Posterior vena cava (tissue), 2 donors: ENCODE results near the gene NSMCE3. TPM values are rescaled to one million over a fixed set of nuclear protein-coding genes. Genes with fewer than 3 reads are reported as not detected.

Experiments used
- DNase-seq: peaks from one replicate; pipeline ENCODE4 v3.0.0-alpha.2; 2020; ENCODE audit warnings: low spot score
- intact Hi-C, 2 donors: fragments of 100-400 bp; cut with DNase I; formaldehyde crosslinking; loops; one replicate each; pipeline versions ENCODE4 v1.14.1 to v1.14.2; 2022 to 2023
- long read RNA-seq, 2 donors: library from polyadenylated mRNA; unstranded; transcript quantifications; one replicate each; pipeline ENCODE4 v2.0.0, GENCODE V29; 2020 to 2021
- total RNA-seq, 2 donors: library from RNA; stranded (reverse); fragmentation: NEBNext Ultra II Directional; extraction: Animal tissue kit (Norgen Biotek cat#: 25700); gene quantifications; one replicate each; pipeline ENCODE4 v1.2.1, GENCODE V29; 2021
- donor health status: DM: yes; HTN: yes; CAD: no.
- donor health status: DM: yes; HTN: yes; CAD: no.

NSMCE3 gene
- 1 to 10 TPM; 5.9 to 6.6 TPM for total RNA-seq
- long read RNA-seq, donor 1, full-length matches to known transcripts, result 12 of 12 reads
- long read RNA-seq, donor 1, partial matches to known transcripts, result 0 of 12 reads
- long read RNA-seq, donor 1, other reads (novel, unspliced or antisense), result 0 of 12 reads
- long read RNA-seq, donor 2, full-length matches to known transcripts, result 2 of 2 reads
- long read RNA-seq, donor 2, partial matches to known transcripts, result 0 of 2 reads
- long read RNA-seq, donor 2, other reads (novel, unspliced or antisense), result 0 of 2 reads

- peak; percentile 97 for DNase-seq
- intact Hi-C loops, result no loop called here
Measured at GRCh38 chr15:29269485-29270168, at the start of gene NSMCE3. Gene NSMCE3, minus strand, starts transcription at chr15:29269822. Its CDS starts 117 bp downstream, at chr15:29269705.

GRCh38 chr15:29316422-29316821 lies 46.8 kb upstream of the NSMCE3 start:
- DNase-seq, result no peak
- intact Hi-C loops, result no loop called here

GRCh38 chr15:29312387-29312786 lies 42.8 kb upstream of the NSMCE3 start:
- intact Hi-C loops, result no loop called here
- DNase-seq, result no peak

- no peak for DNase-seq
- intact Hi-C loops, result no loop called here
Measured at GRCh38 chr15:29311696-29312095, 42.1 kb upstream of the NSMCE3 start.

GRCh38 chr15:29309139-29309538 lies 39.5 kb upstream of the NSMCE3 start:
- no peak for DNase-seq
- intact Hi-C loops, result no loop called here

- no peak for DNase-seq
- intact Hi-C loops, result no loop called here
Measured at GRCh38 chr15:29308299-29308698, 38.7 kb upstream of the NSMCE3 start.

GRCh38 chr15:29305556-29305955 lies 35.9 kb upstream of the NSMCE3 start:
- intact Hi-C loops, result no loop called here
- DNase-seq, result no peak

GRCh38 chr15:29302871-29303270 lies 33.2 kb upstream of the NSMCE3 start:
- intact Hi-C loops, result no loop called here

GRCh38 chr15:29299784-29300183 lies 30.2 kb upstream of the NSMCE3 start:
- intact Hi-C loops, result no loop called here

More at GRCh38 chr15:29302871-29303270, 33.2 kb upstream of the NSMCE3 start:
- DNase-seq, result no peak

GRCh38 chr15:29299331-29299730 lies 29.7 kb upstream of the NSMCE3 start:
- no peak for DNase-seq
- intact Hi-C loops, result no loop called here

More at GRCh38 chr15:29299784-29300183, 30.2 kb upstream of the NSMCE3 start:
- DNase-seq, result no peak

- no peak for DNase-seq
- intact Hi-C loops, result no loop called here
Measured at GRCh38 chr15:29294732-29295325, 25.2 kb upstream of the NSMCE3 start.

- intact Hi-C loops, result no loop called here
- DNase-seq, result no peak
Measured at GRCh38 chr15:29291067-29291845, 21.6 kb upstream of the NSMCE3 start.

GRCh38 chr15:29289173-29289572 lies 19.6 kb upstream of the NSMCE3 start:
- intact Hi-C loops, result no loop called here
- DNase-seq, result no peak

- intact Hi-C loops, result no loop called here
- DNase-seq, result no peak
Measured at GRCh38 chr15:29285386-29285785, 15.8 kb upstream of the NSMCE3 start.

- intact Hi-C loops, result no loop called here
- no peak for DNase-seq
Measured at GRCh38 chr15:29283381-29283780, 13.8 kb upstream of the NSMCE3 start.

- intact Hi-C loops, result no loop called here
- DNase-seq, result no peak
Measured at GRCh38 chr15:29280514-29280913, 10.9 kb upstream of the NSMCE3 start.

GRCh38 chr15:29278436-29279105 lies 8.9 kb upstream of the NSMCE3 start:
- no peak for DNase-seq
- intact Hi-C loops, result no loop called here

GRCh38 chr15:29276366-29276765 lies 6.7 kb upstream of the NSMCE3 start:
- intact Hi-C loops, result no loop called here
- no peak for DNase-seq

- DNase-seq, result no peak
- intact Hi-C loops, result no loop called here
Measured at GRCh38 chr15:29275855-29276254, 6.2 kb upstream of the NSMCE3 start.
